Measurements from ENCODE around the gene STAG2. TPM values are rescaled to one million over a fixed set of nuclear protein-coding genes. Genes with fewer than 3 reads are reported as not detected.

The STAG2 gene
- total RNA-seq, 3 donors from 2014 or later: 79.2 to 114 (median 83.2) TPM

DNA sequence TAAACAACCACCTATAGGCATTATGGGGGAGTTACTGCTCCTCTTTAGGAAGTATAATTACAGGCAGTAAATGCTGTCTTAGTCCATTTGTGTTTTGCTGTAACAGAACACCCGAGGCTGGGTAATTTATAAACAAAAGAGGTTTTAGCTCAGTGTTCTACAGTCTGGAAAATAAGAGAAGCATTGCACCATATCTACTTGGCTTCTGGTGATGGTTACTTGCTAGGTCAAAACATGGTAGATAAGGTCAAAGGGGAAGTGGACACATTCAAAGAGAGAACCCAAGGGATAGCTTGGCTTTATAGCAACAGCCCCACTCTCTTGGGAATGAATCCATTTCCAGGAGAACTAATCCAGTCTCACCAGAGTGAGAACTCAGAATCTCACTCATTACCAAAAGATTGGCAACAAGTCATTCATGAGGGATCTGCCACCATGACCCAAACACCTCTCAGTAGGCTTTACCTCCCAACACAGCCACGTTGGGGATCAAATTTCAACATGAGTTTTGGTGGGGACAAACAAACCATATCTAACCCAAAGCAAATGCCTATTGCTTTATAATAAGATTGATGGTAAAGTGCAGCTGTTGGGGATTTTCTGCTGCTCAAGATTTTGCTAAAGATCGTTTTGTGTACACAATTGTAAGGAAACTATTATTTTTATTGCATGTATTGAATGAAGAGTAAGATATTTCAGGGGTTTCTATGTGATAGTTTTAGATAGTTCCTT, 32.6 kb downstream of the STAG2 start:
- Histone ChIP-seq H3K4me3 (no peak overlapping the region), H3K36me3 (no peaks in the 10 kb centered on the region), H3K9me3 (no peaks in the 10 kb centered on the region), H3K27me3 (no peaks in the 10 kb centered on the region), H3K27ac (no peak overlapping the region), H3K4me1 (no peaks in the 10 kb centered on the region)
- intact Hi-C loops (cut with DNase I; ENCODE audit: low total_unique reads): loop anchor here (10.0 kb wide), 1 partner anchor 129 kb away; the partner anchor contains the start of gene XIAP
- no peak for DNase-seq (ENCODE audit: low spot score in 2 of 2)
- TF ChIP-seq POLR2A (IDR thresholded peaks at IDR 0.05) (no peak), POLR2AphosphoS5 (IDR thresholded peaks at IDR 0.05) (no peak)
- TF ChIP-seq, protein P1, sequence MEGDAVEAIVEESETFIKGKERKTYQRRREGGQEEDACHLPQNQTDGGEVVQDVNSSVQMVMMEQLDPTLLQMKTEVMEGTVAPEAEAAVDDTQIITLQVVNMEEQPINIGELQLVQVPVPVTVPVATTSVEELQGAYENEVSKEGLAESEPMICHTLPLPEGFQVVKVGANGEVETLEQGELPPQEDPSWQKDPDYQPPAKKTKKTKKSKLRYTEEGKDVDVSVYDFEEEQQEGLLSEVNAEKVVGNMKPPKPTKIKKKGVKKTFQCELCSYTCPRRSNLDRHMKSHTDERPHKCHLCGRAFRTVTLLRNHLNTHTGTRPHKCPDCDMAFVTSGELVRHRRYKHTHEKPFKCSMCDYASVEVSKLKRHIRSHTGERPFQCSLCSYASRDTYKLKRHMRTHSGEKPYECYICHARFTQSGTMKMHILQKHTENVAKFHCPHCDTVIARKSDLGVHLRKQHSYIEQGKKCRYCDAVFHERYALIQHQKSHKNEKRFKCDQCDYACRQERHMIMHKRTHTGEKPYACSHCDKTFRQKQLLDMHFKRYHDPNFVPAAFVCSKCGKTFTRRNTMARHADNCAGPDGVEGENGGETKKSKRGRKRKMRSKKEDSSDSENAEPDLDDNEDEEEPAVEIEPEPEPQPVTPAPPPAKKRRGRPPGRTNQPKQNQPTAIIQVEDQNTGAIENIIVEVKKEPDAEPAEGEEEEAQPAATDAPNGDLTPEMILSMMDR (IDR thresholded peaks at IDR 0.05): no peak

DNA sequence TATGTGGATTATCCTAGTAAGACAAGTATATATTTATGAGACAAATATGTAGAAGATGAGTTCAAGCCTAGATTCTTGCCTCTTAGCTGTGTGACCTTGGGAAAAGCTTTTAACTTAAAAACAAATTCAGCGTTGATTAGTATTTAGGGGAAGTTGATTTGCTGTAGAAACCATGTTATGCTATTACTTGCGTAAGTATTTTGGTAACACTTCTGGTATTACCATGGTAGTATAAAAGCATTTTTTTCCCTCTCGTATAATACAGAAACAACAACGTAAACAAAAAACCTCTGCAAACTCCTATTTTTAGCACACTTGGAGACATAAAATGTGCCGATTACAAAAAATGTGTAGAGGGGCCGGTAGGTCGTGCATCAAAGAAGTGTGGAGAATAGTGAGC, 33.2 kb downstream of the STAG2 start:
- TF ChIP-seq POLR2AphosphoS5 (IDR thresholded peaks at IDR 0.05): no peak
- no peak for TF ChIP-seq POLR2A (IDR thresholded peaks at IDR 0.05)
- TF ChIP-seq, protein P1 (IDR thresholded peaks at IDR 0.05): no peak
- H3K9me3 ChIP-seq: no peaks in the 10 kb centered on the region
- intact Hi-C loops (cut with DNase I; ENCODE audit: low total_unique reads): loop anchor here (10.0 kb wide), 1 partner anchor 130 kb away; the partner anchor contains the start of gene XIAP

DNA sequence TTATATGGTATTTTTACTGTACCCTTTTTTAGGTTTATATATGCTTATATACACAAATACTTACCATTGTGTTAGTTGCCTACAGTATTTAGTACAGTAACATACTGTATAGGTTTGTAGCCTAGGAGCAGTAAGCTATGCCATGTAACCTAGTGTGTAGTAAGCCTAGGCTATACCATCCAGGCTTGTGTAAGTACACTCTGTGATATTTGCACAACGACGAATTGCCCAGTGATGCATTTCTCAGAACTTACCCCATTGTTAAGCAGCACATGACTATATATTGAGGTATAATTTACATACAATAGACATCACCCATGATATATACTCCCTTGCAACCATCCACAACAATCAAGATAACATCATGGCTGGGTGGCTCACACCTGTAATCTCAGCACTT, 40.1 kb downstream of the STAG2 start:
- H3K9me3 ChIP-seq: no peaks in the 10 kb centered on the region
- no peaks in the 10 kb centered on the region for H3K36me3 ChIP-seq
- DNase-seq (ENCODE audit: low spot score in 2 of 2): no peak
- H3K27me3 ChIP-seq: no peaks in the 10 kb centered on the region
- no peak overlapping the region for H3K4me3 ChIP-seq
- no peaks in the 10 kb centered on the region for H3K4me1 ChIP-seq
- no peak overlapping the region for H3K27ac ChIP-seq
- intact Hi-C loops (cut with DNase I; ENCODE audit: low total_unique reads): no loop called here
- TF ChIP-seq POLR2A (IDR thresholded peaks at IDR 0.05) (no peak), POLR2AphosphoS5 (IDR thresholded peaks at IDR 0.05) (no peak)
- TF ChIP-seq, protein P1 (IDR thresholded peaks at IDR 0.05): no peak

More for the DNA sequence above, 33.2 kb downstream of the STAG2 start:
- no peaks in the 10 kb centered on the region for H3K36me3 ChIP-seq
- H3K27ac ChIP-seq: no peak overlapping the region
- no peaks in the 10 kb centered on the region for H3K27me3 ChIP-seq
- no peak for DNase-seq (ENCODE audit: low spot score in 2 of 2)
- no peaks in the 10 kb centered on the region for H3K4me1 ChIP-seq
- H3K4me3 ChIP-seq: no peak overlapping the region

DNA sequence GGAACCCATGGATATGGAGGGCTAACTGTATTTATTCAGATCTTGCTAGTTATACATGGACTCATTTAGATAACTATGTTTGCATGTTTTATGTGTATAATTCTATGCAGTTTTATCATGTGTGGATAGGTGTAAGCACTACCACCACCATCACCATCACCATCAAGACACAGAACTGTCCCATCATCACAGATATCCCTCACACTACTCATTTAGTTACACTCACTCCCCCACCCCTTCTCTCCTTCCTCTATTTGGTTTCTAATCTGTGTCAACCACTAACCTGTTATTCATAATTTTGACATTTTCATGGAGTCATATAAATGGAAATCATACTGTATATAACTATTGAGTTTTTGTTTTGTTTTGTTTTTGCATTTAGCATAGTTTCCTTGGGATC, 43.7 kb downstream of the STAG2 start:
- Histone ChIP-seq H3K9me3 (no peaks in the 10 kb centered on the region), H3K4me3 (no peak overlapping the region), H3K27me3 (no peaks in the 10 kb centered on the region), H3K4me1 (no peaks in the 10 kb centered on the region), H3K36me3 (no peaks in the 10 kb centered on the region), H3K27ac (no peak overlapping the region)
- TF ChIP-seq POLR2AphosphoS5 (IDR thresholded peaks at IDR 0.05): no peak
- TF ChIP-seq, protein P1 (IDR thresholded peaks at IDR 0.05): no peak
- no peak for TF ChIP-seq POLR2A (IDR thresholded peaks at IDR 0.05)
- intact Hi-C loops (cut with DNase I; ENCODE audit: low total_unique reads): no loop called here
- DNase-seq (ENCODE audit: low spot score in 2 of 2): no peak

DNA sequence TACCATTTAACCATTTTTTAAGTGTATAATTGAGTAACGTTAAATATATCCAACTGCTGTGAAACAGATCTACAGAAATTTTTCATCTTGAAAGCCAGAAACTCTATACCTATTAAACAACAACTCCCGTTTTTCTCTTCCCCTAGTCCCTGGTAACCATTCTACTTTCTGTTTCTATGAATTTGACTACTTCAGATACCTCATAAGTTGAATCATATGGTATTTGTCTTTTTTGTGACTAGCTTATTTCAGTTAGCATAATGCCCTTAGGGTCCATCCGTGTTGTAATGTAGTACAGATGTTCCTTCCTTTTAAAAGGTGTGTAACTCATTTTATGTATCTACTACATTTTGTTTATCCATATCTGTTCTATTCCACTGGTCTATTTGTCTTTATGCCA, 48.7 kb downstream of the STAG2 start:
- no peak for TF ChIP-seq POLR2A (IDR thresholded peaks at IDR 0.05)
- no peak for TF ChIP-seq POLR2AphosphoS5 (IDR thresholded peaks at IDR 0.05)
- TF ChIP-seq, protein P1 (IDR thresholded peaks at IDR 0.05): no peak
- Histone ChIP-seq H3K36me3 (no peaks in the 10 kb centered on the region), H3K4me1 (no peaks in the 10 kb centered on the region), H3K27me3 (peaks cover 0 to 8% of the 10 kb centered on the region in 2 donors), H3K9me3 (no peaks in the 10 kb centered on the region), H3K27ac (no peak overlapping the region), H3K4me3 (no peak overlapping the region)
- no peak for DNase-seq (ENCODE audit: low spot score in 2 of 2)
- intact Hi-C loops (cut with DNase I; ENCODE audit: low total_unique reads): no loop called here

All from breast epithelium (tissue), 4 donors.